HG03108 (cell line): ENCODE data around the gene NTRK3.

Experiments used
- ATAC-seq: cut with Tn5 transposase; IDR thresholded peaks from one replicate; pipeline ENCODE4 v1.9.1; 2021; ENCODE audit warnings: moderate library complexity; ENCODE audit not compliant: unreplicated experiment

Gene NTRK3

DNA sequence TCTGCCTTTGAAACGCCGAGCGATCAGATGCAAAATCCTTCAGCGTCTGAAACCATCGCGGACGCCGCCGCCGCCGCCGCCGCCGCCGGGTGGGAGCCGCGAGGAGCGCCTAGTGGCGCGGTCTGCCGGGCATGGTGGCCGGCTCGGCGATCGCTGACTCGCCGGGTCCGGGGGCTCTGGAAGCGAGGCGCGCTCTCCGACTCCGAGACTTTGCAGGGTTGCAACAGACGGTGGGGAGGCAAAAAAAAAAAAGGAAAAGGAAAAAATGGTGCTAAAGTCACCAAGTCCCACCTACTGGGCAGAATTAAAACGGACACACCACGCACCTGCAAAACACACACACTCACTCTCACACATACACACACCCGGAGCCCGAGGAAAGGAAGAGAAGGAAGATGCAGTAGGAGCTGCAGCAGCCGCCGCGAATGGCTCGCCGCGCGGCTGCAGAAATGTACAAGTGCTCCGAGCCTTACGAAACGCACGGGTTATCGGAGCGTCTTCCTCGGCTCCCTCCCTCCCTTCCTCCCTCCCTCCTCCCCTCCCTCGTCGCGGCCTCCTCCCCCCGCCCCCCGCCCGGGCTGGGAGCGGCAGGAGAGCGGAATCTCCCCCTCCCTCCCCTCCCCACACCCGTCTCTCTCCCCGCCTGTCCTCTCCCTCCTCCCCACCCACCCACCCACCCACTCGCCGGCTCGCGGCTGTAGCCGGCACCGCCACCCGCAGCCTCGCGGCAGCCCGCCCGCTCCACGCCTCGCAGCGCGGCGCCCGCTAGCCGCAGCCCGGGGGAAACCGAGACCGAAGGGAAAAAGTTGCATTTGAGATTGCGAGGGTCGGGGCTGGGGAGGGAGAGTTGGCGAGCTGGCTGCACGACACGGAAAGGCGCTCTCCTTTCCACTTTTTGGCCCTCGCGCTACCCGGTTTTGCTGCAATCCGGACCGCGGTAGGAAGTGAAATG, at the start of gene NTRK3:
NTRK3 (minus strand) TSS at position 461 of the 952 bp plus-strand sequence. CDS start 586 bp downstream, outside the sequence.
- no peak for ATAC-seq

GRCh38 chr15:88303395-88303794, 46.9 kb upstream of the NTRK3 start:
- ATAC-seq = no peak

GRCh38 chr15:88302373-88302772, 45.8 kb upstream of the NTRK3 start:
- no peak for ATAC-seq

DNA sequence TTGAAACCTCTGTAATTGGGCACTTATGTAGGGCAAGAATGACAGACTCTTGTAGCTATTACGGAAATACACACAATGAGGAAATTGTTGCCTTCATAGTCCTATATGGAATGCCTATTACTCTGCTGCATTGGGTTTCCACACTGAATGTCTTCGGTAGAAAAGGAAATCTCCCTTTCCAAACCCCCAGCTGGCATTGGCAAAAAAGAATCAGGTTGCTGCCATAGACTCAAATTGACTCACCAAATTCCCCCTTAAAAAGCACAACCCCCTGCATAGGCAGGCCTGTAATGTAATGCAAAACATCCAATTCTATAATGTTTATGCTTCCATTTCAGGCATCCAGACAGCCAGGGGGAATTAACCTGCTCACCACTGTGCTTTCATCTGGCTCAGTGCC, 44.8 kb upstream of the NTRK3 start:
- no peak for ATAC-seq

- no peak for ATAC-seq
Measured at GRCh38 chr15:88300861-88301260, 44.3 kb upstream of the NTRK3 start.

DNA sequence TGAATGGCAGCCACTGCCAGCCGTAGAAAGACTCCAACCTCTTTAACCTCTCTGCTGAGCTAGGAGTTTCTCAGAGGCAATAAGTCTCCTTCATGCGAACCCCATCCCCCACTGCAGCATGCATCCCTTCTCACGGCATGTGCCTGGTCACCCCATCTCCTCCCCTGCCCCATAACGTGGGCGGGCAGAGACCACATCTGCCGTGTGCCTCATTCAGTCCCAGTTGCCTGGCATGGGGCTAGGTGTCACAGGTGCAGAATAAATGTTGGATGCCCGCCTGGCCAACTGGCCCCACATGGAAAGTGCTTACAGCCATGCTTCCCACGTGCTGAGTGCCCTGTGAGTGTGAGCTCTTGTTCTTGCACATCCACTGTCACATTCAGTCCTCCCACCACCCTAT, 43.5 kb upstream of the NTRK3 start:
- no peak for ATAC-seq

- no peak for ATAC-seq
Measured at GRCh38 chr15:88299497-88299896, 43.0 kb upstream of the NTRK3 start.

GRCh38 chr15:88288661-88289060, 32.1 kb upstream of the NTRK3 start:
- ATAC-seq = no peak

GRCh38 chr15:88288206-88288605, 31.7 kb upstream of the NTRK3 start:
- no peak for ATAC-seq

DNA sequence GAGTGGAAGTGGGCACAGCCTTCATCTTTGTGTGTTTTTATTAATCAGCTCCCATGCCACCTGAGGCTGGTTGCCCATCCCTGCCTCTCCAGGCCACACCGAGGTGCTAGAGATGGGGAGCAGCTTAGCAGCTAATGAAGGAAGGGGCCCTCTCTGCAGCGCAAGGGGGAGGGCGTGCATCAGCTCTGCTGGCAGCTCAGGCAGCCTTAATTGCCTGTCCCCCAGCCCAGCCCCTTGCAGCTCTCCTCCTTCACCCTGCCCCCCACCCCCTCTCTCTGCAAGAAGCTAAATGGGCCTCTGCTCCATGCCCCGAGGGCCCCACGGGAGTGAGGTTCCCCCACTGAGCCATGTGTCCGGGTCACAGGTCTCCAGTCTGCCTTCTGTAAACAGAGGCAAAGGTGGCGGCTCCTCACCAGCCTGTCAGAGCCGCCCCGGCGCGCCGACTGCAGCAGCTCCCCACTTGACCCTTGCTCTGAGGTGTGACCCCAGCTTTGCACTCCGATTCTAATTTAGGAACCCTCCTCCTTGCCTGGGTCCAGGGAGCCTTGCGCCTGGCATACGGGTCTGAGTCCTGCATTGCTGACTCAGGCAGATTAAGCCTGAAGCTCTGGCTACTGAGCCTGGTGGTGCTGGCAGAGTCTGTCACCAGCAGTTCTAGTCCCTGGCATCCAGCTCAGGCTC, 27.9 kb upstream of the NTRK3 start:
- no peak for ATAC-seq

DNA sequence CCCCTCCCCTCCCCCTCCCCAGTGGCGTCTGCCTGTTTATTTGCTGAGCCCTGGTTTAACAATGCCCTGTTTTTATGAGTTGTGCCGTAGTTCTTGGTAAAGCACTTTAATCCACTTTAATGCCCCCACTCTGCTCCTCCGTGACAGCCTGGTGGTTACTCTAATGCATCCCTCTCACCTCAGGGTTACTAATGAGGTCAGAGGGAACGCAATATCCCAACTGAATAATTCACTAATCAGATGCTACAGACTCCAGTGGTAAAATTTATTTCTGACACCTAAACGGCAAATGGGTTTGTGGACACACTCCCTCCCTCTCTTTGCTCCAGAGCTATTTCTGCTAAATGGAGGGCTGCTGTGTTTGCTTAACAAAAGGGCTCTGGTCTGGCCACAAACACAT, 26.1 kb upstream of the NTRK3 start:
- ATAC-seq = no peak

DNA sequence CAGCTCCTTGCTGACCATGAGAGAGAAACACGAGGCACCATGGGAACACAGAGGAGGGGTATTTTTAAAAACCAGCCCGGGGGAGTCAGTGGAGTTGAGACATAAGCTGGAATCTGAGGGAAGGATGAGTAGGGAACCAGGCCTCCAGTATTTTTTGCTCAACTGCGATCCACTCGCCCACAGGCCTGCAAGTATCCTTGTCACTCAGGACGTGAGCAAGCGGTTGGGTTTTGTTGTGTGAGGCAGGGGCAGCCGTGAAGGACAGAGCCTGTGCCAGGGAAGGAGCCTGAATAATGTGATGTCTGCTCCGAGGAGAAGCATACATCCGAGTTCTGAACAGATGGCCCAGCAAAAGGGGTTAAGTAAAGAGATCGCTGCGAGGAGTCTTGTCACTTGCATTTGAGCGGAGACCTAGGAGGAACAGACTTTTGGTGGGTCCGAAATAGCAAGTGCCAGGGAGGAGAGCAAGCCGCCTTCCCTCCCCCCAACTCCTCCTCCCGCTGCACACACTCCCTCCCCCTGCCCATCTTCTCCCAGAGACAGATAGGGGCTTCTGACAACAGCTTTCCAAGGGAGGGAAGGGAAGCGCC, 20.4 kb upstream of the NTRK3 start:
- no peak for ATAC-seq

- ATAC-seq = no peak
Measured at GRCh38 chr15:88275804-88276203, 19.3 kb upstream of the NTRK3 start.

GRCh38 chr15:88274553-88275460, 18.3 kb upstream of the NTRK3 start:
- no peak for ATAC-seq

DNA sequence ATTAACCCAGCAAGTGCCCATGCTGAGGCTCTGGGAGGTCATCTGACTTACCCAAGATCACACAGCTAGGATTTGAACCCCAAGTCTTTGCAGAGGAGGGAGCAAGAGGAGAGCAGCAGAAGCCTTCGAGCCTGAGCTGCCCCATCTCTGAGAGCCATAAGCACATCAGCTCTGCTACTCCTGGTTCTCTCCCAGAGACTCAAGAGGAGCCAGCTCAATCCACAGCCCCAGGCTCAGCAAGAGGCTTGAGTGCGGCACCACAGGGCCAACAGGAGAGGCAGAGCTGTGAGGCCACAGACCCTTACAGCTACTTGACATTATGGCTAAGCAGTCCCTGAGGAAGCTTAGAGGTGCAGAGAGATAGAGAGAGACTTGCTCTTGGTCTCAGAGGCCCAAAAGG, 15.9 kb upstream of the NTRK3 start:
- ATAC-seq = no peak

GRCh38 chr15:88269356-88270062, 13.0 kb upstream of the NTRK3 start:
- ATAC-seq = no peak

DNA sequence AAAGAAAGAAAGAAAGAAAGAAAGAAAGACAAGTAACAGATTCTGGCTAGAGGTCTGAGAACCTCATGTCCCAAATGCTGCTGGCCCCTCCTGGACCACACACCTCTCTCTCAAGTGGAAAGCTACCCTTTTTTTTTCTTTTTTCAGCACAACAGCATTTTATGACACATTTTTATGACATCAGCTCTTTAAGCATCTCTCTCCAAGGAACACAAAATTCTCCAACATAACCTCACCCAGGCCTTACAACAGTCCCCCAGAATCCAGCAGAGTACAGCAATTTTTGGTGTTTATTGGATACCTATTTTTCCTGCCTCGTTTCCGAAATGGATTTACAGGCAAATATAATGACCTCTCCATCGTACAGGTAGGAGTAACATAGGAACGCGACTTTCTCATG, 11.2 kb upstream of the NTRK3 start:
- ATAC-seq = no peak

GRCh38 chr15:88266170-88266569, 9.6 kb upstream of the NTRK3 start:
- no peak for ATAC-seq

GRCh38 chr15:88264622-88265021, 8.1 kb upstream of the NTRK3 start:
- ATAC-seq = no peak

- ATAC-seq = no peak
Measured at GRCh38 chr15:88262064-88262463, 5.5 kb upstream of the NTRK3 start.
